Measurements from ENCODE around the gene SNORC. TPM values are rescaled to one million over a fixed set of nuclear protein-coding genes. Genes with fewer than 3 reads are reported as not detected.
A peak's percentile ranks its signal among the peaks of the same experiment; 100 is the strongest.

SNORC gene
- total and polyA plus RNA-seq, 9 of the 15 experiments (the other 6 are each of a cell fraction or from before 2014, with no cell fraction given), result 0.14 to 2.5 (median 0.72) TPM; not detected in 2

- no TSS peak for BruUV-seq (replicated peaks)
These were observed 10.8 kb downstream of the SNORC start for GRCh38 chr2:232880764-232881351.

DNA sequence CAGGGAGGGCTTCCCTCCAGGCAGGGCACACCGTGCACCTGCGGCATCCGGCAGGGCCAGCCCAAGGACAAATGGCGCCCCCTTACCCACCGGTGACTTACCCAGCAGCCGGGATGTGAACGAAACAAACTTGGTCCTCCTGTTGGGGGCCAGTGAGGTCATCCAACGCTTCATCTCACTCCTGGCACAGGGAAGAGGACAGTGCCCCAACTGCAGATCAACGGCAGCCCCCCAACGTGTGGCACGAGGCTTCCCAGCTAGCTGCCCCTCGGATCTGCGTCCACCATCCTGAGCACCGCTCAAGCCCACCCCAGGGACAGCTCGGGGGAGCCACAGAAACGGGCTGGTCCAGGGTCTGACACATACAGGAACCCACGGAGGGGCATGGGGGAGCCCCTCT lies 12.0 kb downstream of the SNORC start:
- POLR2A ChIA-PET, result interaction anchor here (1.5 kb wide), 1 partner anchor 12 kb away, joined by 3 read pairs; the partner anchor contains the start of gene SNORC
- CTCF ChIA-PET (ENCODE audit: low intra/inter-chr PET ratio), result no interaction called here
- no peak for FAIRE-seq
- TF ChIP-seq, protein P1, sequence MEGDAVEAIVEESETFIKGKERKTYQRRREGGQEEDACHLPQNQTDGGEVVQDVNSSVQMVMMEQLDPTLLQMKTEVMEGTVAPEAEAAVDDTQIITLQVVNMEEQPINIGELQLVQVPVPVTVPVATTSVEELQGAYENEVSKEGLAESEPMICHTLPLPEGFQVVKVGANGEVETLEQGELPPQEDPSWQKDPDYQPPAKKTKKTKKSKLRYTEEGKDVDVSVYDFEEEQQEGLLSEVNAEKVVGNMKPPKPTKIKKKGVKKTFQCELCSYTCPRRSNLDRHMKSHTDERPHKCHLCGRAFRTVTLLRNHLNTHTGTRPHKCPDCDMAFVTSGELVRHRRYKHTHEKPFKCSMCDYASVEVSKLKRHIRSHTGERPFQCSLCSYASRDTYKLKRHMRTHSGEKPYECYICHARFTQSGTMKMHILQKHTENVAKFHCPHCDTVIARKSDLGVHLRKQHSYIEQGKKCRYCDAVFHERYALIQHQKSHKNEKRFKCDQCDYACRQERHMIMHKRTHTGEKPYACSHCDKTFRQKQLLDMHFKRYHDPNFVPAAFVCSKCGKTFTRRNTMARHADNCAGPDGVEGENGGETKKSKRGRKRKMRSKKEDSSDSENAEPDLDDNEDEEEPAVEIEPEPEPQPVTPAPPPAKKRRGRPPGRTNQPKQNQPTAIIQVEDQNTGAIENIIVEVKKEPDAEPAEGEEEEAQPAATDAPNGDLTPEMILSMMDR (IDR thresholded peaks at IDR 0.05 in 2 of 3, conservative IDR thresholded peaks at IDR 0.05 in 1 of 3; ENCODE audit: insufficient read depth in 2 of 3, low read depth in 1 of 3, low read length in 3 of 3), result no peak
- TF ChIP-seq BHLHE40 (IDR thresholded peaks at IDR 0.05; ENCODE audit: low read length) (no peak), ZNF444 (CRISPR knock-in tag; IDR thresholded peaks at IDR 0.05) (no peak), MYBL2 (IDR thresholded peaks at IDR 0.05; ENCODE audit: low read depth) (no peak), MYBL2 (CRISPR knock-in tag; IDR thresholded peaks at IDR 0.05; ENCODE audit: borderline replicate concordance) (no peak), ATF7 (IDR thresholded peaks at IDR 0.05) (no peak), SP2 (IDR thresholded peaks at IDR 0.05; ENCODE audit: extremely low read depth, low read depth, low read length, poor library complexity, severe bottlenecking) (no peak), POLR2H (tag; IDR thresholded peaks at IDR 0.05; ENCODE audit: low read depth) (no peak)
- TF ChIP-seq, protein P2, sequence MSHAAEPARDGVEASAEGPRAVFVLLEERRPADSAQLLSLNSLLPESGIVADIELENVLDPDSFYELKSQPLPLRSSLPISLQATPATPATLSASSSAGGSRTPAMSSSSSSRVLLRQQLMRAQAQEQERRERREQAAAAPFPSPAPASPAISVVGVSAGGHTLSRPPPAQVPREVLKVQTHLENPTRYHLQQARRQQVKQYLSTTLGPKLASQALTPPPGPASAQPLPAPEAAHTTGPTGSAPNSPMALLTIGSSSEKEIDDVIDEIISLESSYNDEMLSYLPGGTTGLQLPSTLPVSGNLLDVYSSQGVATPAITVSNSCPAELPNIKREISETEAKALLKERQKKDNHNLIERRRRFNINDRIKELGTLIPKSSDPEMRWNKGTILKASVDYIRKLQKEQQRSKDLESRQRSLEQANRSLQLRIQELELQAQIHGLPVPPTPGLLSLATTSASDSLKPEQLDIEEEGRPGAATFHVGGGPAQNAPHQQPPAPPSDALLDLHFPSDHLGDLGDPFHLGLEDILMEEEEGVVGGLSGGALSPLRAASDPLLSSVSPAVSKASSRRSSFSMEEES (CRISPR knock-in tag; IDR thresholded peaks at IDR 0.05), result no peak

More at GRCh38 chr2:232880764-232881351, 10.8 kb downstream of the SNORC start:
- H3K79me2 ChIP-seq (ENCODE audit: control insufficient read depth, insufficient read depth, low read length), result no peaks in the 10 kb centered on the region
- no peak overlapping the region for H3K27ac ChIP-seq (ENCODE audit: extremely low read depth, low read depth, low read length)
- DNase-seq (ENCODE audit: extremely low read depth in 1 of 4, low spot score in 3 of 4), result no peak
- no peaks in the 10 kb centered on the region; the same call in 1 of the 2 replicates for H4K20me1 ChIP-seq (replicated peaks; ENCODE audit: control insufficient read depth, insufficient read depth, low read length)
- WGBS (ENCODE audit: insufficient coverage, low coverage, missing lambda C conversion rate), result 8% methylated on average over 5 of the region's 17 CpGs
- ChIA-PET POLR2A (interaction anchor here (1.5 kb wide), 1 partner anchor 11 kb away, joined by 3 read pairs; the partner anchor contains the start of gene SNORC), CTCF (ENCODE audit: low intra/inter-chr PET ratio) (no interaction called here)
- H3K9ac ChIP-seq (ENCODE audit: insufficient read depth in 1 of 2, low read depth in 2 of 2, low read length in 2 of 2), result 0 out of 4 replicates have a peak overlapping the region, but pooled peaks of 1 of the 2 experiments have one; percentile 17
- H3K36me3 ChIP-seq (ENCODE audit: control insufficient read depth, insufficient read depth, low read length), result no peaks in the 10 kb centered on the region
- TF ChIP-seq FOXM1 (IDR thresholded peaks at IDR 0.05; ENCODE audit: low read depth), result no peak
- no peak for TF ChIP-seq FOXM1 (CRISPR knock-in tag; IDR thresholded peaks at IDR 0.05; ENCODE audit: low read depth)
- no peak for TF ChIP-seq ZNF586 (CRISPR knock-in tag; conservative IDR thresholded peaks at IDR 0.05)
- TF ChIP-seq POLR2AphosphoS5 (IDR thresholded peaks at IDR 0.05; ENCODE audit: control insufficient read depth, insufficient read depth, low read depth, low read length), result no peak
- H3K4me3 ChIP-seq, result no peak overlapping the region
- no peaks in the 10 kb centered on the region for H3K9me1 ChIP-seq (ENCODE audit: control insufficient read depth, insufficient read depth, low read length)
- peaks cover 0 to 6% of the 10 kb centered on the region in 2 experiments; a peak in 2 of 5 replicates for H3K4me1 ChIP-seq (replicated peaks in 1 of 2; ENCODE audit: control insufficient read depth in 2 of 2, insufficient read depth in 2 of 2, low read length in 2 of 2)
- no peak overlapping the region for H3K4me2 ChIP-seq (ENCODE audit: insufficient read depth, low read length)
- intact Hi-C loops (cut with micrococcal nuclease) (no loop called here), in situ Hi-C loops (cut with MboI) (no loop called here)
- FAIRE-seq, result no peak
- peaks cover 14 to 42% of the 10 kb centered on the region in 2 experiments; a peak in 4 of 5 replicates for H3K27me3 ChIP-seq (ENCODE audit: control insufficient read depth in 2 of 2, insufficient read depth in 2 of 2, low read length in 2 of 2)
- no peak for ATAC-seq
- H2AFZ ChIP-seq (ENCODE audit: low read depth, low read length), result no peak overlapping the region
- no peaks in the 10 kb centered on the region for H3K9me3 ChIP-seq (replicated peaks; ENCODE audit: control insufficient read depth, insufficient read depth, low read depth, low read length)

More for the DNA sequence above, 12.0 kb downstream of the SNORC start:
- intact Hi-C loops (cut with micrococcal nuclease) (no loop called here), in situ Hi-C loops (cut with MboI) (no loop called here)
- Histone ChIP-seq H3K27ac (ENCODE audit: extremely low read depth, low read depth, low read length) (no peak overlapping the region), H3K36me3 (ENCODE audit: control insufficient read depth, insufficient read depth, low read length) (no peaks in the 10 kb centered on the region), H3K27me3 (ENCODE audit: control insufficient read depth in 2 of 2, insufficient read depth in 2 of 2, low read length in 2 of 2) (peaks cover 19 to 53% of the 10 kb centered on the region in 2 experiments; a peak in 4 of 5 replicates), H3K4me2 (ENCODE audit: insufficient read depth, low read length) (no peak overlapping the region), H3K4me3 (no peak overlapping the region), H3K4me1 (replicated peaks in 1 of 2; ENCODE audit: control insufficient read depth in 2 of 2, insufficient read depth in 2 of 2, low read length in 2 of 2) (peaks cover 0 to 6% of the 10 kb centered on the region in 2 experiments; a peak in 2 of 5 replicates), H3K9me3 (replicated peaks; ENCODE audit: control insufficient read depth, insufficient read depth, low read depth, low read length) (no peaks in the 10 kb centered on the region), H2AFZ (ENCODE audit: low read depth, low read length) (no peak overlapping the region), H3K9me1 (ENCODE audit: control insufficient read depth, insufficient read depth, low read length) (no peaks in the 10 kb centered on the region), H4K20me1 (replicated peaks; ENCODE audit: control insufficient read depth, insufficient read depth, low read length) (no peaks in the 10 kb centered on the region; the same call in 1 of the 2 replicates), H3K79me2 (ENCODE audit: control insufficient read depth, insufficient read depth, low read length) (no peaks in the 10 kb centered on the region), H3K9ac (ENCODE audit: insufficient read depth in 1 of 2, low read depth in 2 of 2, low read length in 2 of 2) (no peak overlapping the region)
- no TSS peak for BruUV-seq (replicated peaks)
- ATAC-seq, result no peak
- DNase-seq (ENCODE audit: extremely low read depth in 1 of 4, low spot score in 3 of 4), result no peak
- 24% methylated on average over 14 of the region's 17 CpGs for WGBS (ENCODE audit: insufficient coverage, low coverage, missing lambda C conversion rate)
